Measurements from ENCODE around the gene GRAMD4. TPM values are rescaled to one million over a fixed set of nuclear protein-coding genes. Genes with fewer than 3 reads are reported as not detected.
A peak's percentile ranks its signal among the peaks of the same experiment; 100 is the strongest.

Gene GRAMD4
- total and polyA plus RNA-seq, 4 donors = 16.3 to 67.7 (median 21.2) TPM

- no peak overlapping the region for H3K4me3 ChIP-seq
- H3K4me1 ChIP-seq (ENCODE audit: control insufficient read depth in 5 of 5, insufficient read depth in 5 of 5, low read length in 5 of 5) = peaks cover 0 to 18% (median 12%) of the 10 kb centered on the region in 5 donors
- no peak for TF ChIP-seq CTCF (IDR thresholded peaks at IDR 0.05; ENCODE audit: control extremely low read depth, extremely low read depth)
- WGBS, 2 donors = 88% methylated on average over 19 of the region's 19 CpGs
- H3K36me3 ChIP-seq (ENCODE audit: control insufficient read depth in 4 of 4, insufficient read depth in 4 of 4, low read length in 4 of 4) = peaks cover 0 to 19% (median 9%) of the 10 kb centered on the region in 4 donors
- H3K27me3 ChIP-seq (ENCODE audit: control insufficient read depth in 3 of 3, insufficient read depth in 3 of 3, low read length in 2 of 3) = no peaks in the 10 kb centered on the region
- DNase-seq (no peak), ATAC-seq (ENCODE audit: insufficient read depth, low FRiP score) (no peak)
- no peak overlapping the region for H3K9ac ChIP-seq (ENCODE audit: insufficient read depth in 1 of 2, low read length in 2 of 2)
- peak overlapping the region in 1 of 2 donors; percentile 7 for H3K27ac ChIP-seq (ENCODE audit: low read depth in 1 of 2, low read length in 1 of 2)
- no peaks in the 10 kb centered on the region for H3K9me3 ChIP-seq (ENCODE audit: control insufficient read depth in 4 of 4, insufficient read depth in 3 of 4, low read length in 3 of 4)
Measured at GRCh38 chr22:46727813-46728364, 107.7 kb downstream of the GRAMD4 start.

- ATAC-seq (ENCODE audit: insufficient read depth, low FRiP score) (no peak), DNase-seq (no peak)
- WGBS, 2 donors = 90 to 98% methylated on average over 11 of the region's 11 CpGs
- Histone ChIP-seq H3K27me3 (ENCODE audit: control insufficient read depth in 3 of 3, insufficient read depth in 3 of 3, low read length in 2 of 3) (no peaks in the 10 kb centered on the region), H3K4me1 (ENCODE audit: control insufficient read depth in 5 of 5, insufficient read depth in 5 of 5, low read length in 5 of 5) (peaks cover 0 to 18% (median 12%) of the 10 kb centered on the region in 5 donors), H3K9me3 (ENCODE audit: control insufficient read depth in 4 of 4, insufficient read depth in 3 of 4, low read length in 3 of 4) (no peaks in the 10 kb centered on the region), H3K36me3 (ENCODE audit: control insufficient read depth in 4 of 4, insufficient read depth in 4 of 4, low read length in 4 of 4) (peaks cover 0 to 19% (median 9%) of the 10 kb centered on the region in 4 donors), H3K9ac (ENCODE audit: insufficient read depth in 1 of 2, low read length in 2 of 2) (no peak overlapping the region), H3K27ac (ENCODE audit: low read depth in 1 of 2, low read length in 1 of 2) (peak overlapping the region in 1 of 2 donors; percentile 43), H3K4me3 (no peak overlapping the region)
- TF ChIP-seq CTCF (IDR thresholded peaks at IDR 0.05; ENCODE audit: control extremely low read depth, extremely low read depth) = no peak
Measured at GRCh38 chr22:46728470-46728869, 108.3 kb downstream of the GRAMD4 start.

Other genes starting within 250 kb of the GRAMD4 start
- 10 to 100 TPM; 36.1 to 65.9 TPM for gene CELSR1, start 82.8 kb upstream of the GRAMD4 start, total RNA-seq
- 10 to 100 TPM; 14.0 to 29.3 TPM for gene CELSR1, start 82.8 kb upstream of the GRAMD4 start, polyA plus RNA-seq
- gene CERK, start 117.9 kb downstream of the GRAMD4 start, total RNA-seq = 10 to 100 TPM; 31.0 to 36.2 TPM
- gene CERK, start 117.9 kb downstream of the GRAMD4 start, polyA plus RNA-seq = 10 to 100 TPM; 12.1 to 32.4 TPM
- gene TBC1D22A, start 142.3 kb downstream of the GRAMD4 start, total RNA-seq = 10 to 100 TPM; 20.3 to 38.4 TPM
- 10 to 100 TPM; 20.2 to 21.6 TPM for gene TBC1D22A, start 142.3 kb downstream of the GRAMD4 start, polyA plus RNA-seq

Data from lung (tissue), 12 donors.